MM.1S (cell line): ENCODE data around the gene CDH4.

Experiments used
- EZH2 ChIP-seq: fragments of 300-600 bp; sonication (generic); optimal IDR thresholded peaks from 2 replicates; pipeline ENCODE3; 2017; ENCODE audit warnings: low read depth, mild to moderate bottlenecking, antibody characterized with exemption, low read length, mixed read lengths
- TF ChIP-seq, protein P1 (sequence below): fragments of 300-600 bp; sonication (generic); IDR thresholded peaks from 2 replicates; pipeline ENCODE4 v1.5.1; 2016; ENCODE audit warnings: antibody characterized with exemption, low read length, mixed read lengths

DNA sequence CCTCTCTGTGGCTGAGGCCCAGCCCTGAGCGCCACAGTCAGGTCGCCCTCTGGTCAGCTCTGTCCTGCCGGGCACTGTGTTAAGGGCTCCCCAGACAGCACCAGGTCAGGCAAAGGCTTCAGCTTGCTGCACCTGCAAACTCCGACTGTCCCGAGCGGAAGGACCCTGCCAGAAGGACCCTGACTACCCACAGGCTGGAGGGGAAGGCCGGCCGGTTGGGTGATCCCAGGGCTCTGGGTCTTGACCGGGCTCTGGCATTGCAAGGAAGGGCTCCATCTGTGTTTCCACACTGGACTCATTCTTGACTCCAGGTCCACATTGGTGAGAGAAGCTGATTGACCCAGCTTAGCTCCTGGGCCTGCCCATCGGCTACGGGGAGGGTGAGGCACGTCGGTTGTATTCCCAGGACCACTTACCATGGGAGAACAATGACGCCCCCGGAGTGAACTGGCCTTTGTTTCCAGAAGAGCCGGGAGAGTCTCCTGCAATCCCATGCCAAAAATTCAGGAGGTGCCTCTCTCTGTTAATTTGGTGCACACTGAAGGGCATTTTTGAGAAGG lies 583.8 kb downstream of the CDH4 start:
- TF ChIP-seq, protein P1, sequence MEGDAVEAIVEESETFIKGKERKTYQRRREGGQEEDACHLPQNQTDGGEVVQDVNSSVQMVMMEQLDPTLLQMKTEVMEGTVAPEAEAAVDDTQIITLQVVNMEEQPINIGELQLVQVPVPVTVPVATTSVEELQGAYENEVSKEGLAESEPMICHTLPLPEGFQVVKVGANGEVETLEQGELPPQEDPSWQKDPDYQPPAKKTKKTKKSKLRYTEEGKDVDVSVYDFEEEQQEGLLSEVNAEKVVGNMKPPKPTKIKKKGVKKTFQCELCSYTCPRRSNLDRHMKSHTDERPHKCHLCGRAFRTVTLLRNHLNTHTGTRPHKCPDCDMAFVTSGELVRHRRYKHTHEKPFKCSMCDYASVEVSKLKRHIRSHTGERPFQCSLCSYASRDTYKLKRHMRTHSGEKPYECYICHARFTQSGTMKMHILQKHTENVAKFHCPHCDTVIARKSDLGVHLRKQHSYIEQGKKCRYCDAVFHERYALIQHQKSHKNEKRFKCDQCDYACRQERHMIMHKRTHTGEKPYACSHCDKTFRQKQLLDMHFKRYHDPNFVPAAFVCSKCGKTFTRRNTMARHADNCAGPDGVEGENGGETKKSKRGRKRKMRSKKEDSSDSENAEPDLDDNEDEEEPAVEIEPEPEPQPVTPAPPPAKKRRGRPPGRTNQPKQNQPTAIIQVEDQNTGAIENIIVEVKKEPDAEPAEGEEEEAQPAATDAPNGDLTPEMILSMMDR: no peak
- no peak for TF ChIP-seq EZH2
